Measurements from ENCODE around the gene DVL1. TPM values are rescaled to one million over a fixed set of nuclear protein-coding genes. Genes with fewer than 3 reads are reported as not detected.

Gene DVL1
- total and polyA plus RNA-seq, 10 of the 15 experiments (the other 5 are each of a cell fraction or from before 2014, with no cell fraction given): 0.10 to 31.1 (median 4.6) TPM

DNA sequence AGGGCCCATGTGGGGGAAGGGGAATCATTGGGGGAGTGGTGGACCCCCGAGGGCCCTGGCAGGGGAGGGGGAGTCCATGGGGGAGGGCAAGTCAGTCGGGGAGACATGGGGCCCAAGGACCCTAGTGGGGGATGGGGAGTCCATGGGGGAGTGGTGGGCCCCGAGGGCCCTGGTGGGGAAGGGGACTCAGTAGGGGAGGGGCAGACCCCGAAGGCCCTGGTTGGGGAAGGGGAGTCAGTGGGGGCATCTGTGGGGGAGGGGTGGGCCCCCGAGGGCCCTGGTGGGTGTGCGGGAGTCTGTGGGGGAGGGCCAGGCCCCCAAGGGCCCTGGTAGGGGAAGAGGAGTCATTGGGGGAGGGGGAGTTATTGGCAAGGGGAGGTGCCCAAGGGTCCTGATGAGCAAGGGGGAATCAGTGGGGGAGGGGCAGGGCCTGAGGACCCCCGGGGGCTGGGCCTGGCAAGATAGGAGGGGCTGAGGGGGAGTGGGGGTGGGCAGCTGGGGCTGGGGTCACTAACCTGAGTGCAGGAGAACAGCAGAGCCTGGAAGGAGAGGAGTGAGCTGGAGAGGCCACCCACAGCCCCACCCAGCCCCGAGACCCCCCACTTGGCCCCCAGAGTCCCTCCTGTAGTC is 7.1 kb upstream of the DVL1 start:
- Histone ChIP-seq H3K36me3 (ENCODE audit: control insufficient read depth in 2 of 2, insufficient read depth in 2 of 2, low read length in 1 of 2) (no peaks in the 10 kb centered on the region), H3K4me3 (no peak overlapping the region), H3K27me3 (replicated peaks in 1 of 2; ENCODE audit: control insufficient read depth in 2 of 2, insufficient read depth in 2 of 2, low read length in 1 of 2) (peaks cover 0 to 3% of the 10 kb centered on the region in 2 experiments; a peak in 2 of 4 replicates), H3K27ac (ENCODE audit: control insufficient read depth, insufficient read depth) (no peak overlapping the region), H3K9me3 (replicated peaks; ENCODE audit: control insufficient read depth, insufficient read depth, low read length) (no peaks in the 10 kb centered on the region), H4K20me1 (ENCODE audit: control insufficient read depth, insufficient read depth) (no peaks in the 10 kb centered on the region), H3K4me2 (ENCODE audit: control insufficient read depth, insufficient read depth) (no peak overlapping the region), H3K4me1 (ENCODE audit: control insufficient read depth, insufficient read depth, low read length) (peaks cover 5% of the 10 kb centered on the region), H3K79me2 (ENCODE audit: control insufficient read depth, insufficient read depth, low read length) (no peaks in the 10 kb centered on the region), H2AFZ (ENCODE audit: control insufficient read depth, low read depth, low read length) (no peak overlapping the region), H3K9ac (ENCODE audit: control insufficient read depth, insufficient read depth, low read length) (no peak overlapping the region)
- in situ Hi-C loops (cut with MboI): no loop called here
- TF ChIP-seq SMAD5 (IDR thresholded peaks at IDR 0.05; ENCODE audit: low read depth): no peak
- TF ChIP-seq NFYB (IDR thresholded peaks at IDR 0.05; ENCODE audit: insufficient read depth, low read depth, low read length): no peak
- TF ChIP-seq, protein P1, sequence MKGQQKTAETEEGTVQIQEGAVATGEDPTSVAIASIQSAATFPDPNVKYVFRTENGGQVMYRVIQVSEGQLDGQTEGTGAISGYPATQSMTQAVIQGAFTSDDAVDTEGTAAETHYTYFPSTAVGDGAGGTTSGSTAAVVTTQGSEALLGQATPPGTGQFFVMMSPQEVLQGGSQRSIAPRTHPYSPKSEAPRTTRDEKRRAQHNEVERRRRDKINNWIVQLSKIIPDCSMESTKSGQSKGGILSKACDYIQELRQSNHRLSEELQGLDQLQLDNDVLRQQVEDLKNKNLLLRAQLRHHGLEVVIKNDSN (IDR thresholded peaks at IDR 0.05; ENCODE audit: borderline replicate concordance, extremely low read length, insufficient read depth, low read depth, low read length): no peak
- TF ChIP-seq GATAD2B (conservative IDR thresholded peaks at IDR 0.05; ENCODE audit: low read depth): no peak
- TF ChIP-seq POU2F2 (IDR thresholded peaks at IDR 0.05; ENCODE audit: borderline replicate concordance, low read depth, low read length): no peak
- no peak for TF ChIP-seq ZNF24 (IDR thresholded peaks at IDR 0.05)
- TF ChIP-seq NFXL1 (IDR thresholded peaks at IDR 0.05; ENCODE audit: borderline replicate concordance): no peak
- TF ChIP-seq, protein P2, sequence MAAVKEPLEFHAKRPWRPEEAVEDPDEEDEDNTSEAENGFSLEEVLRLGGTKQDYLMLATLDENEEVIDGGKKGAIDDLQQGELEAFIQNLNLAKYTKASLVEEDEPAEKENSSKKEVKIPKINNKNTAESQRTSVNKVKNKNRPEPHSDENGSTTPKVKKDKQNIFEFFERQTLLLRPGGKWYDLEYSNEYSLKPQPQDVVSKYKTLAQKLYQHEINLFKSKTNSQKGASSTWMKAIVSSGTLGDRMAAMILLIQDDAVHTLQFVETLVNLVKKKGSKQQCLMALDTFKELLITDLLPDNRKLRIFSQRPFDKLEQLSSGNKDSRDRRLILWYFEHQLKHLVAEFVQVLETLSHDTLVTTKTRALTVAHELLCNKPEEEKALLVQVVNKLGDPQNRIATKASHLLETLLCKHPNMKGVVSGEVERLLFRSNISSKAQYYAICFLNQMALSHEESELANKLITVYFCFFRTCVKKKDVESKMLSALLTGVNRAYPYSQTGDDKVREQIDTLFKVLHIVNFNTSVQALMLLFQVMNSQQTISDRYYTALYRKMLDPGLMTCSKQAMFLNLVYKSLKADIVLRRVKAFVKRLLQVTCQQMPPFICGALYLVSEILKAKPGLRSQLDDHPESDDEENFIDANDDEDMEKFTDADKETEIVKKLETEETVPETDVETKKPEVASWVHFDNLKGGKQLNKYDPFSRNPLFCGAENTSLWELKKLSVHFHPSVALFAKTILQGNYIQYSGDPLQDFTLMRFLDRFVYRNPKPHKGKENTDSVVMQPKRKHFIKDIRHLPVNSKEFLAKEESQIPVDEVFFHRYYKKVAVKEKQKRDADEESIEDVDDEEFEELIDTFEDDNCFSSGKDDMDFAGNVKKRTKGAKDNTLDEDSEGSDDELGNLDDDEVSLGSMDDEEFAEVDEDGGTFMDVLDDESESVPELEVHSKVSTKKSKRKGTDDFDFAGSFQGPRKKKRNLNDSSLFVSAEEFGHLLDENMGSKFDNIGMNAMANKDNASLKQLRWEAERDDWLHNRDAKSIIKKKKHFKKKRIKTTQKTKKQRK (IDR thresholded peaks at IDR 0.05; ENCODE audit: low read depth, low read length): no peak
- TF ChIP-seq NR2F1 (conservative IDR thresholded peaks at IDR 0.05): no peak
- TF ChIP-seq, protein P3, sequence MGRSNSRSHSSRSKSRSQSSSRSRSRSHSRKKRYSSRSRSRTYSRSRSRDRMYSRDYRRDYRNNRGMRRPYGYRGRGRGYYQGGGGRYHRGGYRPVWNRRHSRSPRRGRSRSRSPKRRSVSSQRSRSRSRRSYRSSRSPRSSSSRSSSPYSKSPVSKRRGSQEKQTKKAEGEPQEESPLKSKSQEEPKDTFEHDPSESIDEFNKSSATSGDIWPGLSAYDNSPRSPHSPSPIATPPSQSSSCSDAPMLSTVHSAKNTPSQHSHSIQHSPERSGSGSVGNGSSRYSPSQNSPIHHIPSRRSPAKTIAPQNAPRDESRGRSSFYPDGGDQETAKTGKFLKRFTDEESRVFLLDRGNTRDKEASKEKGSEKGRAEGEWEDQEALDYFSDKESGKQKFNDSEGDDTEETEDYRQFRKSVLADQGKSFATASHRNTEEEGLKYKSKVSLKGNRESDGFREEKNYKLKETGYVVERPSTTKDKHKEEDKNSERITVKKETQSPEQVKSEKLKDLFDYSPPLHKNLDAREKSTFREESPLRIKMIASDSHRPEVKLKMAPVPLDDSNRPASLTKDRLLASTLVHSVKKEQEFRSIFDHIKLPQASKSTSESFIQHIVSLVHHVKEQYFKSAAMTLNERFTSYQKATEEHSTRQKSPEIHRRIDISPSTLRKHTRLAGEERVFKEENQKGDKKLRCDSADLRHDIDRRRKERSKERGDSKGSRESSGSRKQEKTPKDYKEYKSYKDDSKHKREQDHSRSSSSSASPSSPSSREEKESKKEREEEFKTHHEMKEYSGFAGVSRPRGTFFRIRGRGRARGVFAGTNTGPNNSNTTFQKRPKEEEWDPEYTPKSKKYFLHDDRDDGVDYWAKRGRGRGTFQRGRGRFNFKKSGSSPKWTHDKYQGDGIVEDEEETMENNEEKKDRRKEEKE (IDR thresholded peaks at IDR 0.05): no peak
- TF ChIP-seq KLF5 (IDR thresholded peaks at IDR 0.05; ENCODE audit: partially characterized antibody): no peak
- TF ChIP-seq TCF3 (IDR thresholded peaks at IDR 0.05; ENCODE audit: borderline replicate concordance, insufficient read depth, low read depth, low read length): no peak
- TF ChIP-seq CBFB (IDR thresholded peaks at IDR 0.05; ENCODE audit: low read depth): no peak
- no peak for TF ChIP-seq PAX5 (IDR thresholded peaks at IDR 0.05; ENCODE audit: borderline replicate concordance, low read depth, low read length)
- TF ChIP-seq RBBP5 (conservative IDR thresholded peaks at IDR 0.05): no peak
- no peak for TF ChIP-seq CREM (IDR thresholded peaks at IDR 0.05; ENCODE audit: low read depth)
- BruUV-seq (replicated peaks): no TSS peak
- POLR2A ChIA-PET: no interaction called here
- RAD21 ChIA-PET (ENCODE audit: unreplicated experiment): no interaction called here
- CTCF ChIA-PET: no interaction called here
- SMC1A ChIA-PET (ENCODE audit: uncharacterized antibody, unreplicated experiment): no interaction called here
- intact Hi-C loops (cut with micrococcal nuclease; ENCODE audit: unreplicated experiment): no loop called here
- DNase-seq (ENCODE audit: low read depth, low spot score): no peak
- 0% methylated on average over 2 of the region's 8 CpGs for WGBS (ENCODE audit: insufficient coverage, insufficient replicate concordance, low lambda C conversion rate, missing lambda C conversion rate)
- FAIRE-seq: no peak
- ATAC-seq: no peak
